SU-DHL-6 (cell line): ENCODE measurements around the gene COL12A1.

Experiments
- H2AFZ ChIP-seq: fragments of 200-600 bp; sonication (generic); 2 replicates; pipeline ENCODE4 v1.6.1; 2014; ENCODE audit warnings: low read depth, mild to moderate bottlenecking, moderate library complexity, mixed read lengths, antibody characterized with exemption, low read length; ENCODE audit not compliant: severe bottlenecking
- H3F3A ChIP-seq: fragments of 200-600 bp; shearing (Covaris generic); 2 replicates; pipeline ENCODE4 v1.6.0; 2016; ENCODE audit warnings: antibody characterized with exemption, mild to moderate bottlenecking; ENCODE audit not compliant: insufficient read depth
- H3K27ac ChIP-seq: fragments of 200-600 bp; sonication (generic); 2 replicates; pipeline ENCODE4 v1.5.1; 2016; ENCODE audit warnings: low read depth, mild to moderate bottlenecking, low read length, moderate library complexity, mixed read lengths
- H3K27me3 ChIP-seq: fragments of 200-600 bp; sonication (generic), shearing (Covaris generic); 2 replicates; pipeline ENCODE4 v1.6.0; 2014; ENCODE audit warnings: mild to moderate bottlenecking, low read length
- H3K36me3 ChIP-seq: fragments of 200-600 bp; sonication (generic); 2 replicates; pipeline ENCODE4 v1.6.1; 2014; ENCODE audit warnings: mild to moderate bottlenecking, low read length, mixed read lengths
- H3K4me2 ChIP-seq: fragments of 300-600, 200-600 bp; shearing (Covaris generic), sonication (generic); 2 replicates; pipeline ENCODE4 v1.6.0; 2014; ENCODE audit warnings: low read length, low read depth, mild to moderate bottlenecking; ENCODE audit not compliant: poor library complexity, severe bottlenecking
- H3K4me3 ChIP-seq: fragments of 200-600 bp; sonication (generic); 2 replicates; pipeline ENCODE4 v1.5.1; 2014; ENCODE audit warnings: antibody characterized with exemption, low read length, mild to moderate bottlenecking, mixed read lengths; ENCODE audit not compliant: insufficient read depth, poor library complexity, severe bottlenecking
- H3K79me2 ChIP-seq: fragments of 200-600 bp; sonication (generic); 2 replicates; pipeline ENCODE4 v1.6.1; 2014; ENCODE audit warnings: mild to moderate bottlenecking, low read length, moderate library complexity; ENCODE audit not compliant: insufficient read depth
- H3K9ac ChIP-seq: fragments of 200-600 bp; sonication (generic); 2 replicates; pipeline ENCODE4 v1.7.0; 2014; ENCODE audit warnings: mild to moderate bottlenecking, low read length
- H3K9me2 ChIP-seq: fragments of 200-600 bp; sonication (generic); replicated peaks from 2 replicates; pipeline ENCODE4 v1.6.1; 2014; ENCODE audit warnings: low read length; ENCODE audit not compliant: insufficient read depth
- H3K9me3 ChIP-seq: fragments of 200-600 bp; sonication (generic); 2 replicates; pipeline ENCODE4 v1.6.1; 2014; ENCODE audit warnings: low read length, mixed read lengths; ENCODE audit not compliant: insufficient read depth
- H4K20me1 ChIP-seq: fragments of 200-600 bp; sonication (generic); 2 replicates; pipeline ENCODE4 v1.6.1; 2014; ENCODE audit warnings: low read depth, mild to moderate bottlenecking, antibody characterized with exemption, low read length, moderate library complexity, mixed read lengths
- CTCF ChIP-seq: fragments of 200-600 bp; sonication (generic); IDR thresholded peaks from one replicate; pipeline ENCODE4 v1.5.1; 2017; ENCODE audit warnings: antibody characterized with exemption, mild to moderate bottlenecking, low read length, moderate library complexity; ENCODE audit not compliant: insufficient read depth, poor library complexity, severe bottlenecking
- EZH2phosphoT487 ChIP-seq: fragments of 200-600 bp; sonication (generic), shearing (Covaris generic); conservative IDR thresholded peaks from 2 replicates; pipeline ENCODE4 v1.6.1; 2018; ENCODE audit warnings: mild to moderate bottlenecking, antibody characterized with exemption, low read length, moderate library complexity, mixed read lengths

The COL12A1 gene

GRCh38 chr6:75158176-75158575, 47.7 kb downstream of the COL12A1 start:
- no peaks in the 10 kb centered on the region for H3K79me2 ChIP-seq
- no peaks in the 10 kb centered on the region for H4K20me1 ChIP-seq
- TF ChIP-seq EZH2phosphoT487 (no peak), CTCF (no peak)
- H3K9me3 ChIP-seq: no peaks in the 10 kb centered on the region
- no peak overlapping the region for H3K27ac ChIP-seq
- H3K9me2 ChIP-seq: no peaks in the 10 kb centered on the region
- no peaks in the 10 kb centered on the region for H3K36me3 ChIP-seq
- H3K4me2 ChIP-seq: no peak overlapping the region
- no peaks in the 10 kb centered on the region for H3F3A ChIP-seq
- H3K27me3 ChIP-seq: no peaks in the 10 kb centered on the region
- H2AFZ ChIP-seq: no peak overlapping the region
- no peak overlapping the region for H3K4me3 ChIP-seq
- no peak overlapping the region for H3K9ac ChIP-seq

- no peak for TF ChIP-seq CTCF
- no peak for TF ChIP-seq EZH2phosphoT487
- no peak overlapping the region for H3K9ac ChIP-seq
- H3K4me2 ChIP-seq: no peak overlapping the region
- no peaks in the 10 kb centered on the region for H3K9me3 ChIP-seq
- no peak overlapping the region for H3K27ac ChIP-seq
- H3K4me3 ChIP-seq: no peak overlapping the region
- no peaks in the 10 kb centered on the region for H3K27me3 ChIP-seq
- no peaks in the 10 kb centered on the region for H4K20me1 ChIP-seq
- H3K79me2 ChIP-seq: no peaks in the 10 kb centered on the region
- no peaks in the 10 kb centered on the region for H3K9me2 ChIP-seq
- H3F3A ChIP-seq: no peaks in the 10 kb centered on the region
- no peaks in the 10 kb centered on the region for H3K36me3 ChIP-seq
- no peak overlapping the region for H2AFZ ChIP-seq
Measured at GRCh38 chr6:75157336-75157735, 48.5 kb downstream of the COL12A1 start.

- no peaks in the 10 kb centered on the region for H3F3A ChIP-seq
- no peak overlapping the region for H3K27ac ChIP-seq
- no peak overlapping the region for H3K9ac ChIP-seq
- no peak overlapping the region for H3K4me2 ChIP-seq
- H3K79me2 ChIP-seq: no peaks in the 10 kb centered on the region
- H3K36me3 ChIP-seq: no peaks in the 10 kb centered on the region
- no peak overlapping the region for H2AFZ ChIP-seq
- TF ChIP-seq EZH2phosphoT487: no peak
- no peak for TF ChIP-seq CTCF
- H3K4me3 ChIP-seq: no peak overlapping the region
- H3K9me3 ChIP-seq: no peaks in the 10 kb centered on the region
- H3K27me3 ChIP-seq: no peaks in the 10 kb centered on the region
- no peaks in the 10 kb centered on the region for H4K20me1 ChIP-seq
- no peaks in the 10 kb centered on the region for H3K9me2 ChIP-seq
Measured at GRCh38 chr6:75156186-75156878, 49.5 kb downstream of the COL12A1 start.
